Esophagus squamous epithelium (tissue), 5 donors: Measurements from ENCODE around the gene AOPEP. TPM values are rescaled to one million over a fixed set of nuclear protein-coding genes. Genes with fewer than 3 reads are reported as not detected.

Experiments used
- DNase-seq: peaks from one replicate; lab custom pipeline; 2025; lab: John Stamatoyannopoulos, UW
- H3K27ac ChIP-seq, 4 donors: fragments of 200-600 bp; sonication (generic); one replicate each; pipeline ENCODE4 v1.5.1; 2016 to 2019; ENCODE audit warnings: mild to moderate bottlenecking in 1 of 4
- H3K27me3 ChIP-seq, 4 donors: fragments of 200-600 bp; sonication (generic); 1 replicate in 3 of 4; 2 replicates in 1 of 4; pipeline versions ENCODE4 v1.5.1 to v1.6.0; 2017 to 2021; ENCODE audit warnings: antibody characterized with exemption in 1 of 4
- H3K36me3 ChIP-seq, 3 donors: fragments of 200-600 bp; sonication (generic); one replicate each; pipeline ENCODE4 v1.5.1; 2016 to 2019
- H3K4me1 ChIP-seq, 3 donors: fragments of 200-600 bp; sonication (generic); one replicate each; pipeline ENCODE4 v1.5.1; 2017 to 2019
- H3K4me3 ChIP-seq, 4 donors: fragments of 200-600 bp; sonication (generic); 1 replicate in 3 of 4; 2 replicates in 1 of 4; pipeline ENCODE4 v1.5.1; 2016 to 2019; ENCODE audit warnings: mild to moderate bottlenecking in 2 of 4, moderate library complexity in 1 of 4
- H3K9me3 ChIP-seq, 3 donors: fragments of 200-600 bp; sonication (generic); one replicate each; pipeline ENCODE4 v1.5.1; 2016 to 2019
- POLR2A ChIP-seq, 4 donors: fragments of 450-650 bp; IDR thresholded peaks; one replicate each; pipeline ENCODE4 v1.6.1; 2017; ENCODE audit warnings: antibody characterized with exemption in 4 of 4, mild to moderate bottlenecking in 4 of 4, moderate library complexity in 3 of 4
- WGBS, 2 donors: methylation state at CpG; one replicate each; pipeline ENCODE4 v1.1.5; 2018; 5-methylcytosine and 5-hydroxymethylcytosine counted together
- intact Hi-C: fragments of 100-400 bp; cut with DNase I; formaldehyde crosslinking; loops from one replicate; pipeline ENCODE4 v1.15.0; 2022
- total RNA-seq, 4 donors: library from RNA; depleted of rRNA; stranded (reverse); fragments of >200 nt; gene quantifications; one replicate each; pipeline ENCODE4 v1.1.0, GENCODE V29; 2016
- TF ChIP-seq, protein P1 (sequence below), 6 experiments: fragments of 450-650 bp in 4 of 6; fragments of 200-600 bp in 2 of 6; sonication (generic) in 2 of 6; IDR thresholded peaks; one replicate each; pipeline ENCODE4 v1.5.1; 2016 to 2019; ENCODE audit warnings: antibody characterized with exemption in 6 of 6, mild to moderate bottlenecking in 4 of 6, moderate library complexity in 4 of 6
- donor health status: DM: yes; HTN: yes; CAD: no.

Gene AOPEP
- total RNA-seq, 4 donors from 2014 or later, result 101 to 300 (median 115) TPM

DNA sequence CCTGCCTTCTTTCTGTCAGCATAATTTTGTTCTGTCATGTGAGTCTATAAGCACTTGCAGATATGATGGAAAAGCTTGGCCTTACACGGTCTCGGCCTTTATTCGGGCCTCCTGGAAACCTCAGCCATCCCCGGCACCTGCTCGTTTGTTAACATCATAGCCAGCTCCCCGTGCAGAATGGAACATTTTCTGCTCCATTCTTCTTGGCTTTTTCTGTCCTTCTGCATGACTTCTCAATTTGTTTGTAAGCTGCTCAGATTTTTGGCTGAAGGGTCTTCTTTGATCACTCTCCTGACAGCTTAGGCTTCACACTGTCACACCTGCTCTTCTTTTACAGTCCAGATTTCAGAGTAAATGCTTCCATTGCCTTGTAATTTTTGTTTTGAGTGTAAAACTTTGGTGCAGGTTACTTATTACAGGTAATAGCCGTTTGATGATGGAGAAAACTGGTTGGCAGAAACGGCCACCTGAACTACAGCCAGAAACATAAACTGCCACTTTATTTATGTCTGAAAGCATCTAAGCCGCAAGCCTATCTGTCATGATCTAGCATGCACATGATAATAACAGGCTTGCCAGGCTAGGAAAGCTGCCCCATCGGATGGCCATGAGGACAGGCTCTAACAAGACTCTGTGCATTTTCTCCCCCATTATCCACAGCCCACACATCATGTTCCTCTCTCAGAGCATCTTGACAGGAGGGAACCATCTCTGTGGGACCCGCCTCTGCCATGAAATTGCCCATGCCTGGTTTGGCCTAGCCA lies 197.0 kb downstream of the AOPEP start:
- no peaks in the 10 kb centered on the region for H3K27me3 ChIP-seq
- intact Hi-C loops, result loop anchor here (10.0 kb wide), 1 partner anchor 81 kb away; no protein-coding TSS in a partner anchor
- peak overlapping the region; percentile 72 to 90 (median 86) for H3K27ac ChIP-seq
- no peak for DNase-seq
- H3K36me3 ChIP-seq, result no peaks in the 10 kb centered on the region
- TF ChIP-seq POLR2A (IDR thresholded peaks at IDR 0.05), result no peak
- TF ChIP-seq, protein P1, sequence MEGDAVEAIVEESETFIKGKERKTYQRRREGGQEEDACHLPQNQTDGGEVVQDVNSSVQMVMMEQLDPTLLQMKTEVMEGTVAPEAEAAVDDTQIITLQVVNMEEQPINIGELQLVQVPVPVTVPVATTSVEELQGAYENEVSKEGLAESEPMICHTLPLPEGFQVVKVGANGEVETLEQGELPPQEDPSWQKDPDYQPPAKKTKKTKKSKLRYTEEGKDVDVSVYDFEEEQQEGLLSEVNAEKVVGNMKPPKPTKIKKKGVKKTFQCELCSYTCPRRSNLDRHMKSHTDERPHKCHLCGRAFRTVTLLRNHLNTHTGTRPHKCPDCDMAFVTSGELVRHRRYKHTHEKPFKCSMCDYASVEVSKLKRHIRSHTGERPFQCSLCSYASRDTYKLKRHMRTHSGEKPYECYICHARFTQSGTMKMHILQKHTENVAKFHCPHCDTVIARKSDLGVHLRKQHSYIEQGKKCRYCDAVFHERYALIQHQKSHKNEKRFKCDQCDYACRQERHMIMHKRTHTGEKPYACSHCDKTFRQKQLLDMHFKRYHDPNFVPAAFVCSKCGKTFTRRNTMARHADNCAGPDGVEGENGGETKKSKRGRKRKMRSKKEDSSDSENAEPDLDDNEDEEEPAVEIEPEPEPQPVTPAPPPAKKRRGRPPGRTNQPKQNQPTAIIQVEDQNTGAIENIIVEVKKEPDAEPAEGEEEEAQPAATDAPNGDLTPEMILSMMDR (IDR thresholded peaks at IDR 0.05), result no peak
- 45 to 55% methylated on average over 10 to 11 of the region's 11 CpGs for WGBS, 2 donors
- H3K9me3 ChIP-seq, result no peaks in the 10 kb centered on the region
- H3K4me3 ChIP-seq, result no peak overlapping the region
- H3K4me1 ChIP-seq, result peaks cover 41 to 97% (median 66%) of the 10 kb centered on the region in 3 donors

DNA sequence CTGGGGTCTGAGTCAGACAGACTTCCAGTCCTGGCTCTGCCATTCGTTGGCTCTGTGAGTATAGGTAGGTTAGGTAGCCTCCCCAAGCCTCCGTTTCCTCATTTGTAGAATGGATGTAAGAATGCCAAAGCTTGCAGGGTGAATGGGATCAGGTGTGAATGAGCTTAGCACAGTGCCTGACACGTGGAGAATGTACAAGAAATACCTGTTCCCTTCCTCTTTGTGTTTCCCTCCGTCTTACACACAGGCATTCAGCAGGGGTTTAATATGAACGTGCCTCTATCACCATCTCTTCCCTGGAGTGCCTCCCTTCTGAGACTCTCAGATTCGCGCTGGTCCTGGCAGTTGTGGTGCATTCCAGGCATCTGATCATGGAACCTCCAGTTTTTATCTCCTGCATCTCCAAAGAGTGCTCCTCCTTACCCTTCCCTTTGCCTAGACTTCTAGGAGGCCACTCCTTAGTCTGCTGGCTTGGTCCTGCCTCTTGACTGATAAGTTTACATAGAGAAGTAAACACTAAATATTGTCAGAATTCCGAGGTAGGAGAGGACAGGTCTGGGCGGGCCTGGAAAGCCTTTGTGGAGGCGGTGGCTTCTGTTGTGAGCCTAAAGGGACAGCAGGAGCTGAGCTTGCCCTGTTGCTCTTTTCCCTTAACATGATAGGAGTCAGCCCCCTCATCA lies 199.4 kb downstream of the AOPEP start:
- WGBS, 2 donors, result 38 to 61% methylated on average over 7 to 9 of the region's 10 CpGs
- no peak overlapping the region for H3K4me3 ChIP-seq
- DNase-seq, result no peak
- TF ChIP-seq POLR2A (IDR thresholded peaks at IDR 0.05), result no peak
- TF ChIP-seq, protein P1 (IDR thresholded peaks at IDR 0.05), result no peak
- H3K36me3 ChIP-seq, result no peaks in the 10 kb centered on the region
- intact Hi-C loops, result loop anchor here (10.0 kb wide), 1 partner anchor 79 kb away; no protein-coding TSS in a partner anchor
- no peaks in the 10 kb centered on the region for H3K9me3 ChIP-seq
- H3K4me1 ChIP-seq, result peaks cover 41 to 89% (median 47%) of the 10 kb centered on the region in 3 donors
- peak overlapping the region; percentile 59 to 85 (median 74) for H3K27ac ChIP-seq
- no peaks in the 10 kb centered on the region for H3K27me3 ChIP-seq

DNA sequence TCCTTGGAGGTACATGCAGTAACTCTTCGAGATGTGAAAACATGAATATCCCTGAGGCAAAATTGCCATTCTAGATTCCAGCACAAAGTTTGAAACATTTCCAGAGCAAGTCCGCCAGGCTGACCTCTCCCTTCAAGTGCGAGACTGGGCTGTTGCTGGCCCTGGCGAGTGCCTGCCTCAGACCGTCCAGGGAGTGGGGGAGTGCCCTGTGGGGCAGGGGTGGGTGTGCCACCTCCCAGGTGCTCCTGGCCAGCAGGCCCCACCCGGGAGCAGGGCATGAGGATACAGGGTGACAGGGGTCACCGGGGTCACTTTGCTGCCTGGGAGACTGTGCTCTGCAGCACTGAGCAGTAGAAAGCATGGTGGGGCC lies 199.9 kb downstream of the AOPEP start:
- intact Hi-C loops, result loop anchor here (10.0 kb wide), 1 partner anchor 78 kb away; no protein-coding TSS in a partner anchor
- 43% methylated on average over 3 of the region's 7 CpGs; no CpG with 5 or more reads in 1 of the 2 donors for WGBS, 2 donors

DNA sequence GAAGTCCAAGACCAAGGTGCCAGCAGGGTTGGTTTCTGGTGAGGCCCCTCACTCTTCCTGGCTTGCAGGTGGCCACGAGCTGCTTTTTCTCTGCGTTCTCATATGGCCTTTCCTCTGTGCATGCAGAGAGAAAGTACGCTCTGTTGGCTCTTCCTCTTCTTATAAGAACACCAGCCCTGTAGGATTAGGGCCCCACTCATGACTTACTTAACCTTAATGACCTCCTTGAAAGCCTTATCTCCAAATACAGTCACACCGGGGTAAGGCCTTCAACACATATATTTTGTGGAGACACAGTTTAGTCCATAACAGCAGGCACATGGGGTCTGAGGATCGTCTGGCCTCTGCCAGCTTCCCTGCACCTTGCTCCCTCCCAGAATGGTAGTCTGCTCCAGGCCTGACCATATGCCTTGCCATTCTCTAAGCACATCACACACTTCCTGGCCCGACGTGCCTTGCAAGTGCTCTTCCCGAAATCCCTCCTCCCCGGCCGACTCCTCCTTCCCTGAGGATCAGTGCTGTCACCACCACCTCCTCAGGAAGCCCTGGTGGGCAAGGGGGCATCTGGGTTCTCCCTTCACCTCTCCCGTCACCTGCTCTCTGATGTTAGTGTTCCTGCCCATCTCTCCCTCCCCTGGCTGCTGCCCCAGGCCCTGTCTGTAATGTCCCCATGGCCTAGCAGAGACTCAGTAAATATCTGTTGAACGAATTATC lies 200.7 kb downstream of the AOPEP start:
- TF ChIP-seq, protein P1 (IDR thresholded peaks at IDR 0.05), result no peak
- TF ChIP-seq POLR2A (IDR thresholded peaks at IDR 0.05), result no peak
- WGBS, 2 donors, result 92 to 94% methylated on average over 10 to 11 of the region's 12 CpGs
- no peaks in the 10 kb centered on the region for H3K36me3 ChIP-seq
- DNase-seq, result no peak
- intact Hi-C loops, result loop anchor here (10.0 kb wide), 1 partner anchor 78 kb away; no protein-coding TSS in a partner anchor
- H3K27ac ChIP-seq, result peak overlapping the region in 3 of 4 donors; percentile 70 to 85 (median 77)
- no peaks in the 10 kb centered on the region for H3K27me3 ChIP-seq
- H3K4me1 ChIP-seq, result peaks cover 28 to 75% (median 34%) of the 10 kb centered on the region in 3 donors
- no peak overlapping the region for H3K4me3 ChIP-seq
- no peaks in the 10 kb centered on the region for H3K9me3 ChIP-seq

More for the DNA sequence above, 199.9 kb downstream of the AOPEP start:
- H3K27ac ChIP-seq, result peak overlapping the region; percentile 59 to 85 (median 74)
- no peak for DNase-seq
- no peak overlapping the region for H3K4me3 ChIP-seq
- no peaks in the 10 kb centered on the region for H3K9me3 ChIP-seq
- no peaks in the 10 kb centered on the region for H3K36me3 ChIP-seq
- no peaks in the 10 kb centered on the region for H3K27me3 ChIP-seq
- TF ChIP-seq, protein P1 (IDR thresholded peaks at IDR 0.05), result no peak
- no peak for TF ChIP-seq POLR2A (IDR thresholded peaks at IDR 0.05)
- H3K4me1 ChIP-seq, result peaks cover 36 to 83% (median 42%) of the 10 kb centered on the region in 3 donors
